ENCODE measurements around the gene RAB11FIP5.
A peak's percentile ranks its signal among the peaks of the same experiment; 100 is the strongest.

Gene RAB11FIP5

GRCh38 chr2:73112913-73113854, at the start of gene RAB11FIP5:
Gene RAB11FIP5, minus strand, starts transcription at chr2:73112948. Its CDS starts 171 bp downstream, at chr2:73112777.
- ATAC-seq, result peak; percentile 85
- no peak for TF ChIP-seq TOX (CRISPR knock-in tag; IDR thresholded peaks at IDR 0.05; ENCODE audit: borderline replicate concordance)
- TF ChIP-seq PATZ1 (CRISPR knock-in tag; IDR thresholded peaks at IDR 0.05; ENCODE audit: borderline replicate concordance), result 0 out of 2 replicates have a peak, but pooled peaks have one; percentile 36

- TF ChIP-seq ZFP30 (CRISPR knock-in tag; IDR thresholded peaks at IDR 0.05), result no peak
- no peak for TF ChIP-seq TOX (CRISPR knock-in tag; IDR thresholded peaks at IDR 0.05; ENCODE audit: borderline replicate concordance)
- TF ChIP-seq TCF4 (CRISPR knock-in tag; IDR thresholded peaks at IDR 0.05; ENCODE audit: borderline replicate concordance), result no peak
- ATAC-seq, result peak; percentile 99
Measured at GRCh38 chr2:73156539-73157124, 43.9 kb upstream of the RAB11FIP5 start.

- ATAC-seq, result no peak
- TF ChIP-seq ZC3H10 (CRISPR knock-in tag; IDR thresholded peaks at IDR 0.05), result no peak
- no peak for TF ChIP-seq PPARA (CRISPR knock-in tag; IDR thresholded peaks at IDR 0.05; ENCODE audit: borderline replicate concordance)
- TF ChIP-seq ESRRG (CRISPR knock-in tag; IDR thresholded peaks at IDR 0.05), result no peak
- TF ChIP-seq ISL1 (CRISPR knock-in tag; IDR thresholded peaks at IDR 0.05), result no peak
- no peak for TF ChIP-seq ZNF565 (CRISPR knock-in tag; conservative IDR thresholded peaks at IDR 0.05; ENCODE audit: low read depth)
- TF ChIP-seq SNAI2 (CRISPR knock-in tag; IDR thresholded peaks at IDR 0.05), result no peak
- TF ChIP-seq RARB (CRISPR knock-in tag; IDR thresholded peaks at IDR 0.05), result no peak
- no peak for TF ChIP-seq TOX (CRISPR knock-in tag; IDR thresholded peaks at IDR 0.05; ENCODE audit: borderline replicate concordance)
- TF ChIP-seq ARNTL (CRISPR knock-in tag; IDR thresholded peaks at IDR 0.05; ENCODE audit: borderline replicate concordance, low read depth), result no peak
- no peak for TF ChIP-seq TCF4 (CRISPR knock-in tag; IDR thresholded peaks at IDR 0.05; ENCODE audit: borderline replicate concordance)
- no peak for TF ChIP-seq GLIS3 (CRISPR knock-in tag; IDR thresholded peaks at IDR 0.05)
- TF ChIP-seq ZNF8 (CRISPR knock-in tag; IDR thresholded peaks at IDR 0.05), result no peak
- no peak for TF ChIP-seq ZFP30 (CRISPR knock-in tag; IDR thresholded peaks at IDR 0.05)
- no peak for TF ChIP-seq OSR1 (CRISPR knock-in tag; IDR thresholded peaks at IDR 0.05)
- no peak for TF ChIP-seq CSDC2 (CRISPR knock-in tag; IDR thresholded peaks at IDR 0.05)
- no peak for TF ChIP-seq CREB5 (CRISPR knock-in tag; IDR thresholded peaks at IDR 0.05; ENCODE audit: low read depth)
- no peak for TF ChIP-seq ZNF70 (CRISPR knock-in tag; IDR thresholded peaks at IDR 0.05)
- no peak for TF ChIP-seq TSHZ2 (CRISPR knock-in tag; IDR thresholded peaks at IDR 0.05)
Measured at GRCh38 chr2:73142937-73143336, 30.2 kb upstream of the RAB11FIP5 start.

- no peak for TF ChIP-seq GLIS3 (CRISPR knock-in tag; IDR thresholded peaks at IDR 0.05)
- no peak for TF ChIP-seq OSR1 (CRISPR knock-in tag; IDR thresholded peaks at IDR 0.05)
- no peak for TF ChIP-seq ZFP3 (CRISPR knock-in tag; IDR thresholded peaks at IDR 0.05)
- no peak for TF ChIP-seq ARNTL (CRISPR knock-in tag; IDR thresholded peaks at IDR 0.05; ENCODE audit: borderline replicate concordance, low read depth)
- no peak for TF ChIP-seq ZNF8 (CRISPR knock-in tag; IDR thresholded peaks at IDR 0.05)
- no peak for TF ChIP-seq CREB5 (CRISPR knock-in tag; IDR thresholded peaks at IDR 0.05; ENCODE audit: low read depth)
- no peak for TF ChIP-seq TOX (CRISPR knock-in tag; IDR thresholded peaks at IDR 0.05; ENCODE audit: borderline replicate concordance)
- no peak for TF ChIP-seq TSHZ2 (CRISPR knock-in tag; IDR thresholded peaks at IDR 0.05)
- no peak for TF ChIP-seq POU6F1 (CRISPR knock-in tag; IDR thresholded peaks at IDR 0.05; ENCODE audit: borderline replicate concordance, low read depth)
- ATAC-seq, result no peak
Measured at GRCh38 chr2:73141896-73142295, 29.1 kb upstream of the RAB11FIP5 start.
